HG03571 (cell line): Measurements from ENCODE around the gene ATXN10.
"Not testable (repeated sequence)": the region's sequence is repeated elsewhere in the genome, so short reads cannot be mapped to it uniquely, and the experiment has no call there.

Experiments used
- ATAC-seq: cut with Tn5 transposase; IDR thresholded peaks from one replicate; pipeline ENCODE4 v1.9.1; 2021; ENCODE audit not compliant: unreplicated experiment

ATXN10 gene

GRCh38 chr22:45640941-45641621, 30.6 kb upstream of the ATXN10 start:
- ATAC-seq: no peak

DNA sequence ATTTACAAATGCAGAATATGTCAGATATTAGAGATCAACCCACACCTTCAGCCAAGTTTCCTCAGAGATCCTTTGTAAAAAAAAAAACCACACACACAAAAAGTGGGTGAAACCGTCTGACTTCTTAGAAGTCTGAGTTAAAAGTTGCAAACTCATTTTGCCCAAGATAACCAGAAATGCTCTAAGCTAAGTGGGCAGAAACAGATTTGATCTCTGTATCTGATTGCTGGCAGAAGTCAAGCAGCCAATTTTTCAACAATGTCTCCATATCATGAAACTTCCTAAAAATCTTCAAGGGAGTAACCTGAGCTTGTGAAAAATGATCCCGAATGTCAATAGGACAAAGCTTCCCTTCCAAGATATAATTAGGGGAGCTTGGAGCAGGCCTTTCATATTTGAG, 28.6 kb upstream of the ATXN10 start:
- ATAC-seq: no peak

GRCh38 chr22:45644714-45645113, 26.9 kb upstream of the ATXN10 start:
- no peak for ATAC-seq

DNA sequence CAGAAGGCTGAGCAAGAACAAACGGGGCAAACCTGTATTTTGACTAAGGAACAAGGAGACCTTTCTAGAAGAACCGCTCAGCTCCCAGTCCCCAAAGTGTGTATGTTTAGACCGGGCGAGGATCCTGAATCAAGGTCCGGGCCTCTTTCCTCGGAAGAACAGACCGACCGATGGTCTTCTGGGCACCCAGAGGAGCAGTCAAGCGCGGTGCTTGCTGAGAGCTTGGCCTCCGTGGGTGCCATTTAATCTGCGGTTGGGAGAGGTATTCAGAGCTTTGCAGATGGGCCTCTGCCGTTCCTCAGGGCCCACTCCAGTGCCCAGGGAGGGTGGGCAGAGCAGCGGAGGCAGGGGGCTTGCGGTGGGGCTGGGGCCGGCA, 26.5 kb upstream of the ATXN10 start:
- ATAC-seq: no peak

DNA sequence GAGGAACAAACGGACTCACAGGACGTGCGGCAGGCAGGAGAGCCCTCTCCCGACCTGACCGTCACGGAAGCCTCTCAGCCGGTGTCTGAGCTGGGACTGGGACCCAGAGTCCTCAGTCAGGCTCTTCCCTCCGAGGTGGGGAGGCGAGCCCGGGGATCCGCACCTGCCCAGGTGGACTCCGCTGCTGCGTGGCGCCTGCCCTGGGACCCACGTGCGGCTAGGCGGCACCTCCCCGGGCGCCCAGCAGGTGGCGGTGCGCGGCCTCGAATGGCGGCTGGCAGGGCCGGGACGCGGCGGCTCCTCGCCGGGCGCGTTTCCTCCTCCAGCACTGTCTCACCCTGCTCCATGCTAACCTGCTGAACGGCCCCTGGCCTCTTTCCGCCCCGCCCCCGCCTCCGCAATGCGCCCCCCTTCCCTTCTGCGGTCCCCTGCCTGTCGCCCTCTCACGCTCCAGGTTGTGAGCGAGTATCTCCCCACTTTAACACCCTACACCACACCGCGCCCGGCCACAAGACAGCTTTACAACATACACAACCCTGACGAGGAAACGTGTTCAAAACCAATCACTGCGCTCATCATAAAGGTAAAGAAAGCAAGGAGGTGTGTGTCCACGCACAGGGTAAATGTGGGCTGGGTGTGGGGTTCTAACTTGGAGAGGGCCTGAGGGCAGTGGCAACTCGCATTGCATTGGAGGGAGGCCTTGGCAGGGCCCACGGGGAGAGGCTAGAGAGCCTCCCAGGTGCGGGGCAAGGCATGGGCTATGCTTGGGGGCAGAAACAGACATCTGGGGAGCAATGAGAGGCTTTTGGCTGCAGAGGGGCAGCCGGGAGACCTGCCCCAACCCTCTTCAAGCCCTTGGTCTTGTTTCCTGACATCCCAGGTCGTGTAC, 25.9 kb upstream of the ATXN10 start:
- no peak for ATAC-seq

GRCh38 chr22:45647532-45648225, 24.0 kb upstream of the ATXN10 start:
- no peak for ATAC-seq

- ATAC-seq: no peak
Observed at GRCh38 chr22:45648301-45649117, 23.1 kb upstream of the ATXN10 start.

DNA sequence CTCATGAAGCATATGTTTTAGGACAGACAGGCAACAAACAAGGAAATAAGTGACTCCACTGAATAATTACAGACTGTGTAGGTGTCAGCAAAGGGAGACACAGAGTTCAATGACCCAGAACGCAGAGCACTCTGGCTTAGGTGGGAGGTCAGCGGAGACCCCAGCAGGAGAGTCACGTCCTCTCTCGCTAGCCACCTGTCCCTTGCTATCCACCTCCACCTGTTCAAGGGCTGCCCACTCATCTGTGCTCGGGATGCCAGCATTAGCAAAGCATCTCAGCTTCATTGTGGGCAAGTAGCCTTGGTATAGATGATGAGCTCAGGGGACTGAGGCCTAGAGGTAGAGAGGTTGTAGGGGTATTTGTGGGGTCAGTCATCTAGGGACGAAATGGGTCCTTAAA, 21.8 kb upstream of the ATXN10 start:
- ATAC-seq: no peak

- no peak for ATAC-seq
Observed at GRCh38 chr22:45650721-45651120, 20.9 kb upstream of the ATXN10 start.

DNA sequence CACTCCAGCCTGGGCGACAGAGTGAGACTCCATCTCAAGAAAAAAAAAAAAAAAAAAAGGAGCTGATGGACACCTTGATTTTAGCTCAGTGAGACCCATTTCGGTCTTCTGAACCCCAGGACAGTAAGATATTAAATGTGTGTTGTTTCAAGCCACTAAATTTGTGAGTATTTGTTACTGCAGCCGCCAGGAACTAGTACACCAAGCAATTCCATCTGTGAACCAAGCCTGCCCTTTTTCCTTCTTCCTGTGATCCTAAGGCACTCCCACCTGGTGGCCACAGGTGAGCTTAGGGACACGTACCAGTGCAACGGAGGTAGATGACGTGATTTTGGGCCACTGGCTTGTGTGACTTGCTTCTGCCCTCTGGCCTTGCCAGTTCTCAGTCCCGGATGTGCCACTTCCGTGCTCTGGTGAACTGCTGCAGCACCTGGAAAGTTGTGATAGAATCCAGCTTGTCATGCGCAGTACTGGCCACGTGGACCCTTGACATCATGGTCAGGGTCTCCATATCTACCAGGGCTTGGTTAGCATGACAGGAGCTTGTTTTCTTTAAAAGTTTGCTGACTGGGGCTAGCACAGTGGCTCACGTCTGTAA, 19.6 kb upstream of the ATXN10 start:
- no peak for ATAC-seq

GRCh38 chr22:45656577-45656976, 15.1 kb upstream of the ATXN10 start:
- ATAC-seq: no peak

GRCh38 chr22:45657701-45658100, 13.9 kb upstream of the ATXN10 start:
- no peak for ATAC-seq

DNA sequence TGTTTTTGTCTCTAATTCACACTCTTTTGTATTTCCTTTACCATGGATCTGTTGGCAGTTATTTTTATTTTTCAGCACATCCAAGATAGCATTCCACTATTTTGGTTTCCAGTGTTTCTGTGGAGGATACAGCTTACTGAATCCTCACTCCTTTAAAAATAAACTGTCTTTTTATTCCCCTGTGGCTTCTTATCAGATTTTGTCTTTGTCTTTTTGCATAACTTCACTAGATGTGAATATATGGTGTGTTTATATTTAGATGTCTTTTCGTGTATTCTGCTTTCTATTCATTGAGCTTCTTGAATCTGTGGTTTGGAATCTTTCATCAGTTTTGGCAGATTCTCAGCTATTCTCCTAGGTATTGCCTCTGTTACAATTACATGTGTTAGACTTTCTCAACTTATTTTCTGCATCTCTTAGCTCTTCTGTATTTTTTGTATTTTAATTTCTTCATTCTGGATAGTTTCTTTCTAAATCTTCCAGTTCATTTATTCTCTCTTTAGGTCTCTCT, 7.4 kb upstream of the ATXN10 start:
- no peak for ATAC-seq

DNA sequence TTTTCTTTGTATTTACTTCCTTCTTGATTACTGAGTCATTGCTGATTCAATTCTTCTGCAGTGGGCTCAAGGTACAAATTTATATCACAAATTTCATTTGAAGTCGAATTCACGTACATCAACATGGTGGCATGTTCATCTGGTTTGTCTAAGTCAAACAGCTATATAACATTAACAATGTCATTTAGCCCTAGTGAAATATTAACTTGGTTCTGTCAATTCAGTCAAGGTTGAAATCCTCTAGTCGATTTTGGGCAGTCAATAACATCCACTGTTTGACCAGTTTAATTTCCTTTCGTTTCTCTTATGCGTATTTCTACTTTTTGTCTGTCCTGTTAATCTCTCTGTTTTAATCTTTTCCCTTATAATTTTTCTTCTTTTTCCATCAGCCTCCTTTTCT, 4.1 kb upstream of the ATXN10 start:
- ATAC-seq: no peak

DNA sequence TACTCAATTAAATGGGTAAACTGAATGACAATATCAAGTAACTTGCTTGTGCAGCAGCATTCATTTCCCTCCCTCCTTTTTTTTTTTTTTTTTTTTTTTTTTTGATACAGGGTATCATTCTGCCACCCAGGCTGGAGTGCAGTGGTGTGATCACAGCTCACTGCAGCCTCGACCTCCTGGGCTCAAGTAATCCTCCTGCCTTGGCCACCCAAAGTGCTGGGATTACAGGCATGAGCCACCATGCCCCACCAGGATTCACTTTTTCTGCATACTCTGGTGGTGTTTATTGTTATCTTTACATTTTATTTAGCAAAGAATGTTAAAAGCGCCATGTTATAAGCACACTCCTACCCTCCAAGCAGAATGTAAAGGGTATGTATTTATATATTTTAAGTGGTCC, 1.3 kb upstream of the ATXN10 start:
- ATAC-seq: not testable (repeated sequence)

- no peak for ATAC-seq
Observed at GRCh38 chr22:45670981-45671782, 452 bp upstream of the ATXN10 start.

GRCh38 chr22:45672564-45673481, 1.2 kb downstream of the ATXN10 start:
- no peak for ATAC-seq

DNA sequence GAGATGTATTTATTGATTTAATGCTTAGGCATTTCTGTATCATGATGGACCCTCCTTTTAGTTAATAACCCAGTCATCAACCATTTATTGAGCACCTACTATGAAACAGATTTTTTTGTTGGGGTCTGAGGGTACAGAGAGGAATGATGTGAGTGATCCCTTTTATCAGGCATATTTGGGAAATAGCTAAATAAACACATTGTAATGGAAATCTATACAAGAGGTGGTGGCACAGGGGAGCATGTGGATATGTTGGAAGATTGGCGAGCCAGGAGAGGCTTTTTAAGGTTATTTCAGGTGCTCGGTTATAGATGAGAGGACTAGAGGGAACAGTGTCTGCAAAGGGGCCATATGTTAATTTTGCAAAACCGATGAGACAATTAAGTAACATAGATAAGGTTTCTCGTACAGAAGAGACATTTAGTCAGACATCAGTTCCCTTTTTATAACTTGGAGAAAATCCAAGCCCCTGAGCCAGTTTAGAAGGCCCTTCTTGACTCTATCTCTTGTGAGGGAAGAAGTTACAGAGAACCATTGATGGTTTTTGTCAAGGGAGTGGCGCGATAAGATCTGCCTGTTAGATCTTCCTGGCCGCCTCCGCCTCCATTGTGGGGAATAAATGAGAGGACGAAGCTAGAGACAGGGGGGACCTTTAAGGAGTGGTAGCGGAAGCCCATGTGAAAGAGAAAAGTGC, 2.0 kb downstream of the ATXN10 start:
- no peak for ATAC-seq
